Ovary (tissue), 3 donors: ENCODE data around the gene BANK1.

Source experiments
- EP300 ChIP-seq: sonication (generic); formaldehyde crosslinking; IDR thresholded peaks from one replicate; pipeline ENCODE4 v1.6.1; 2017; ENCODE audit warnings: antibody characterized with exemption
- POLR2A ChIP-seq: fragments of 450-650 bp; IDR thresholded peaks from one replicate; pipeline ENCODE4 v1.6.1; 2017; ENCODE audit warnings: antibody characterized with exemption, mild to moderate bottlenecking, moderate library complexity
- TF ChIP-seq, protein P1 (sequence below), 3 donors: fragments of 450-650 bp in 2 of 3; fragments of 200-600 bp in 1 of 3; IDR thresholded peaks; one replicate each; pipeline versions ENCODE4 v1.5.1 to v1.8.0; 2016 to 2022; ENCODE audit warnings: antibody characterized with exemption in 3 of 3, mild to moderate bottlenecking in 1 of 3
- donor health status: DM: no; HTN: no; CAD: no.

DNA sequence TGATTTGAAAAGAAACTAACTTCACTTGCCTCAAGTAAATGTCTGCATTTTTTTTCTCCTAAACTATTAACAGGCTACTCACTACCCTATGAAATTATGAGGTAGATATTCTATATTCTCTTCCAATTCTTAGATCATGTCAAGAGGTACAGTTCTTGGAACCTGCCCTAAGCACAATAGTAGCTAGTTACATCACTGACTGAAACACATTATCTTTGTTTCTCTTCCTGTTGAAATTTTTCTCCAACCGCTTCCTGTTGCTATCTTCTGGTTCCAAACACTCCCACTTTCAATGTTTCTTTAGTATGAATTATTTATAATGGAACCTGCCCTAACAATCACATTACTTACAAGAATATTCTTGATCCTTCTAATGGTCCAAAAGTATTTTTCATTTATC, 5.0 kb upstream of the BANK1 start:
- TF ChIP-seq, protein P1, sequence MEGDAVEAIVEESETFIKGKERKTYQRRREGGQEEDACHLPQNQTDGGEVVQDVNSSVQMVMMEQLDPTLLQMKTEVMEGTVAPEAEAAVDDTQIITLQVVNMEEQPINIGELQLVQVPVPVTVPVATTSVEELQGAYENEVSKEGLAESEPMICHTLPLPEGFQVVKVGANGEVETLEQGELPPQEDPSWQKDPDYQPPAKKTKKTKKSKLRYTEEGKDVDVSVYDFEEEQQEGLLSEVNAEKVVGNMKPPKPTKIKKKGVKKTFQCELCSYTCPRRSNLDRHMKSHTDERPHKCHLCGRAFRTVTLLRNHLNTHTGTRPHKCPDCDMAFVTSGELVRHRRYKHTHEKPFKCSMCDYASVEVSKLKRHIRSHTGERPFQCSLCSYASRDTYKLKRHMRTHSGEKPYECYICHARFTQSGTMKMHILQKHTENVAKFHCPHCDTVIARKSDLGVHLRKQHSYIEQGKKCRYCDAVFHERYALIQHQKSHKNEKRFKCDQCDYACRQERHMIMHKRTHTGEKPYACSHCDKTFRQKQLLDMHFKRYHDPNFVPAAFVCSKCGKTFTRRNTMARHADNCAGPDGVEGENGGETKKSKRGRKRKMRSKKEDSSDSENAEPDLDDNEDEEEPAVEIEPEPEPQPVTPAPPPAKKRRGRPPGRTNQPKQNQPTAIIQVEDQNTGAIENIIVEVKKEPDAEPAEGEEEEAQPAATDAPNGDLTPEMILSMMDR (IDR thresholded peaks at IDR 0.05): no peak
- no peak for TF ChIP-seq POLR2A
- no peak for TF ChIP-seq EP300
